ENCODE results near the gene ITPRID1.

- TF ChIP-seq POLR2A (IDR thresholded peaks at IDR 0.05) (no peak), CTCF (IDR thresholded peaks at IDR 0.05) (no peak)
Observed at GRCh38 chr7:31692871-31693270, 179.0 kb downstream of the ITPRID1 start.

Data from uterus (tissue), 2 donors.